GM19463 (cell line): ENCODE data around the gene KRT86.

Experiments used
- ATAC-seq: cut with Tn5 transposase; IDR thresholded peaks from one replicate; pipeline ENCODE4 v1.9.1; 2021; ENCODE audit warnings: mild to moderate bottlenecking, moderate library complexity; ENCODE audit not compliant: unreplicated experiment

Gene KRT86

DNA sequence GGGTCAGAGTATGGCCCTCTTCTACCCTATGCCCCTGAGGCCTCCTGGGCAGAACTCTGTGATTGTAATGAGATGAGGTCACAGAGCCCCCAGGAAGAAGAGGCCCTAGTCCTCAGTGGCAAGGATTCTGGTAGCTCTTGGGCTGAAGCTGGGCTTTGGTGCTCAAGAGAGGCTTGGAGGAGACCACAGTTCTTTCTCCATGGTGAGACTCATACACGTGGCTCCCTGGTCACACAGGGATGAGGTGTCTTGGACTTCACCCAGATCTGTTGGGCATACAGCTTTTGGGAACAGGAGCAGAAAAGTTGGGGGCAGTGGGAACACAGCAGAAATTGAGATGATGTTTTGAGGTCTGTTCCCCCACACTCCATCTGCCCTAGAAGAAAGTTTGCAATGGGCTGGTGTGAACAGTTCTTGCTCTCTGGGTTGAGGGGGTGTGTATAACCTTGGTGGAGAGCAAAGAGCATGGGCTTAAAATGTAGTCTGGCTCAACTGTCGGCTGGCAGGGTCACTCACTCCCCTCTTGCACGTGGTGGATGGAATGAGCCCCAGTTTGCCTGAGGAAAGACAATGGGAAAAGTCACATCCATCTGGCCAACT is at the start of gene KRT86:
Gene KRT86 (plus strand): TSS at position 125 of the 600 bp plus-strand sequence. CDS start 27,272 bp downstream, outside the sequence.
- no peak for ATAC-seq

DNA sequence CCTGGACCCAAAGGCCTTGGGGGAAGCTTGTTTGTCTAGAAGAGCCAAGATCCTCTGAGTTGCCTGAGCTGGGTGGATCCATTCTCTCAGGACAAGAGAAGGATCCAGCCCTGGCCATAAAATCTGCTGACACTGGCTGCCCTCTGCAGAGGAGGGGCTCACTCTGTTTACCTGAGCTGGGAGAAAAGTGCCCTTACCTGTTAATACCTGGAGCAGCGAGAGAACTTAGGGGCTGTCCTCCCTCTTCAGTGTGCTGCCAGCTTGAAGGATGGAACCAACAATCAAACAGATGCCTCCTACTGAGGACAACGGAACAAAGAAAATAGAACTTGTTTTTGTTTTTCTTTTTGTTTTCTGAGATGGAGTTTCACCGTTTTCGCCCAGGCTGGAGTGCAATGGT is 48.7 kb upstream of the KRT86 start:
- ATAC-seq: no peak

DNA sequence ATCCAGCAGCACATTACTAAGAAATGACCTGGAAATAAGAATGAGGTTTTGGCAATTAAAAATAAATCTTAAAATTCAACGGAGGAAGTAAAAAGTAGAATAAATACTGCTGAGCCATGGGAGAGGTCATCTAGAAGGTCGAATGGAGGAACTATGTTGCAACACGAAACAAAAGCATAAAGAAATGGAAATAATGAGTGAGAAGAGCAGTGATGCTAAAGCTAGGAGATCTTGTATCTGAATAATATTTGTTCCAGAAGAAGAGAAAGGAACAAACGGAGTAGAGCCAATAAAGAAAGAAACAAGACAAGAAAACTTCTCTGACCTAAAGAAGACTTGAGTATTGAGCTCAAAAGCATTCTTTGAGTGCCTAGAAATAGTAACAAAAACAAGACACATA is 48.0 kb upstream of the KRT86 start:
- ATAC-seq: no peak

DNA sequence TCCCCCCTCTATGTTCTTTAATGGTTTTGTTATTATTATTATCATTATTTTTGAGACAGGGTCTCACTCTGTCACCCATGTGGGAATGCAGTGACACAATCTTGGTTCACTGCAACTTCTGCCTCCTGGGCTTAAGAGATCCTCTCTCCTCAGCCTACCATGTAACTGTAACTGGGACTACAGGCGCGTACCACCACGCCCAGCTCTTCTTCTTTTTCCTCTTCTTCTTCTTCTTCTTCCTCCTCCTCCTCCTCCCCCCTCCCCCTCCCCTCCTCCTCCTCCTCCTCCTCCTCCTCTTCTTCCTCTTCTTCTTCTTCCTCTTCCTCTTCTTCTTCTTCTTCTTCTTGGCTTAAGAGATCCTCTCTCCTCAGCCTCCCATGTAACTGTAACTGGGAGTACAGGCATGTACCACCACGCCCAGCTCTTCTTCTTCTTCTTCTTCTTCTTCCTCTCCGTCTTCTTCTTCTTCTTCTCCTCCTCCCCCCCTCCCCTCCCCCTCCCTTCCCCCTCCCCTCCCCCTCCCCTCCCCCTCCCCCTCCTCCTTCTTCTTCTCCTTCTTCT is 46.8 kb upstream of the KRT86 start:
- no peak for ATAC-seq

DNA sequence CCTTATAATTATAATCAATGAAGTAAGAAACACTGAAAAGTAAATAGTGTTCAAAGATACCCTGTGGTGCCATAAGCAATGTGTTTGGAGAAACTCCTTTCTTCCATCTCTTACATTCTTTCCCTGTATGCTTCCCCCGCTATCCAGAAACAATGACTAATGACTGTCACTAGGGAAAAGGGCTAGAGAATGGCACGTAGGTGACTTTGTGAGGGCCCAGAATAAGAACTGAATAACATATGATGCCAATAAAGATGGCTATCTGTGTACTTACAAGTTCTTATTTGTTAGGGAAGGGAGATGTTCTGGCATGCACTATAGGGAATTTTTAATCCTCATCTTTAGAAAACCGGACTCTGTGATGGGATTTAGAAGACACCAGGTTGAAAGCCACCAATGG is 46.1 kb upstream of the KRT86 start:
- ATAC-seq: no peak

DNA sequence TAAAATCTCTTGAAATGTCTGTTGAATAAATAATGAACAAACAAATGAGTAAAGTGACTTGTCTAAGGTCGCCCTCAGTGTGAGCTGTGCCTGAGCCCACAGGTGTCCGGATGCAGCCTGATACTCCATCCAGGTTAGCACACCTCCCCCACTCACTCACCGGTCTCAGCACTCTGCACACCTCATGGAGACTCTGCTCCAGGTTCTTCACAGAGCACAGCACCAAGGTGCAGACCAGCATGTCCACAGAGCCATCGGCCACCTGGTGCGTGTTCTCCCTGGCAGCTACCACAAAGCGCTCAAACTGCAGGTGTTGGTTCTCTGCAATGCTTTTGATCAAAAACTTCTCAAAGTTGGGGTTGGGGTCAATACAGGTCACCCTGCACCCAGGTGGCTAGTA is 45.5 kb upstream of the KRT86 start:
- ATAC-seq: no peak

DNA sequence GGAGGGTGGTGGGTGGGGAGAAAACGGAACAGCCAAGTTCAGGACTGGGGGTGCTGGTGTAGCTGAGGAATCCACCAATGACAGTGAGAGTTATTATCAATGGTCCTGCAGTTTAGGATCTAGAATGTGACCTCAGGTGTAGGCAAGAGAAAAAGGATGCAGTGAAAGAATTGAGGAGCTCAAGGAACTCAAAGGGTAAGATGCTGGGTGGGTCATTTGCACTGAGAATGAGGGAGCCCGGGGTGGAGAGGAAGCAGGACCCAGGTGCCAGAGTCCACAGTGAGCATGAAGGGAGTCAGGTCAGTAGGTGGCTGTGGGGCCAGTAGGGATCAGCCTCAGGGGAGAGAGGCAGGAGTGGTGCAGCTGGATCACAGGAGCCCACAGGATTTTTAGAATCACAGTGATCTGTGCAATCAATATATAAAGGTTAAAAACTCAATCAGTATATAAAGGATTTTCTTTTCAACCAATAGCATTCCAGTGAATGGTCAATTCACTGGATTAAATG is 44.6 kb upstream of the KRT86 start:
- ATAC-seq: no peak

DNA sequence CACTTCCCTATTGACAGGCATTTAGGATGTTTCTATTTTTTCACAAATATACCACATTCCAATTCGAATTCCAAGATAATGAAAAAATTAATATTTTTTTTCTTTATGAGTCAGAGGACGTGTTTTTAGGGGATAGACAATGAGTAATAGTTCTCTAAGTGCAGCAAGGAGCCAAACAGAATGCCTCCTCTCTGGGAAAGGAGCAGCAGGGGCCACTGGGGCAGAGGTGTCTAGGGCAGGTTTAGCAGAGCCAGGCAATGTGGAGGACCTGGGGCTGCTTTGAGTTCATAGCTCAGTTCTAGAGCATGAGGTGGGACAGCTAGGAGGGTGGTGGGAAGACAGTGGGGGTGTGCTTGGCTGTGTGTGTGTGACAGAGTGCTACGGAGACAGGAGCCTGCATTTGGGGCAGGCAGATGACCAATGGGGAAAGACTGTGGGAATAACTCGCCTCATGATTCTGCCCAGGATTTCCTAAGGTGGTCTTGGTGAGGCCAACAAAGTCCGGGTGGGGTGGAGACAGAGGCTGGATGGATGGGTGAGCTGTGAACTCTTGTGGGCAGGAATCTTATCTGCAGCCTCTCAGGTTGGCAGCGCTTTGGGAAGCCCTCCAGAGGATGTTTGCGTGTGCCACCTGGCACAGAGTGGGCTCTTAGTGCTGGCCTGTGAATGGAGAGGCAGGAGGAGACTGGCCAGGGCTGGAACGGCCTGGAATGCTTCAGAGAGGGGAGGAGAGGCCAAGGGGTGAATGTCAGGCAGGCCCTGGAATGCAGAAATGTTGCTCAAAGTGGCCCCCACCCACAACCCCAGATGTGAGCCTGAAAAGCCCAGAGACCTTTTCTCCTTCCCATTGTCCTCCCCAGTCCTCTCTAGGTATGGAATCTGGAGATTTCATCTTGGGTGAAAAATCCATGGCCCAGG is 43.8 kb upstream of the KRT86 start:
- no peak for ATAC-seq

DNA sequence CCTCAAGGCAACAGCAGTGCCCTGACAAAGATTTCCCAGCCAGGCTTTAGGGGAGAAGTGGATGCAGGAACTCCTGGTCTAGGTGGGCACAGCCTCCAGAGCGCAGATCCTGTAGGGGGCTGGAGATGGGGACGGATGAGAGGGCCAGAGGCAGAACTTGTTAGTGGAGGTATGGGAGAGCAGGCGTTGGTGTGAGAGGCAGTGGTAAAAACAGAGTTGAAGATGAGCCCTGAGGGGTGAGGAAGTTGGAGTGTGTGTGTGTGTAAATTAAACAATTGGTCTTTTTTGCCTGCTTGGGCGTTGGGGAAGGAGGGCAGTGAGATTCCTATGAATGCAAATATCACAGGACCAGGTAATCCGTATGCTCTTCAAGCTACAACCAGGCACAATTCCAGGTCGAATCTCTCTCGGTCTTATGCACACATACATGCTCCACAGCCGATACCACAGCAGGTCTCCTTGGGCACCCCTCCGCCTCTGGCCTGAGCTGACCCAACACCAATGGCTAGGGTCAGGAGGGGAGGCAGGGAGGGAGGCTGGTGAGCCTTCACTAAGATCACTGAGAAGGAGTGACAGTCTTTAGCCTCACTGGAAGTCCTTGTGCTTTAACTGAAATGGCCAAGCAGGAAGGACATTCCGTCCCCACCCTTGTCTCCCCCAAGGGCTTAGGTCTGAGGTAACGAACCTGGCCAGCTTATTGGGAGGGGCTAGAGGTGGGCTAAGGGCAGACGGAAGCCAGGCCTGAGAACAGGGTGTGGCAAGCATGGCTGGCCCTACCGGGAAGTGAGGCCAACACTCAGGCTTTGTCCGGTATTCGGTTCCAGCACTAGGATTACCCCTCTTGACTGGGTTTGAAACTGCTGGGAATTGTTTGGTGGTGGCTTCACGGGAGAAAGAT is 42.9 kb upstream of the KRT86 start:
- no peak for ATAC-seq

DNA sequence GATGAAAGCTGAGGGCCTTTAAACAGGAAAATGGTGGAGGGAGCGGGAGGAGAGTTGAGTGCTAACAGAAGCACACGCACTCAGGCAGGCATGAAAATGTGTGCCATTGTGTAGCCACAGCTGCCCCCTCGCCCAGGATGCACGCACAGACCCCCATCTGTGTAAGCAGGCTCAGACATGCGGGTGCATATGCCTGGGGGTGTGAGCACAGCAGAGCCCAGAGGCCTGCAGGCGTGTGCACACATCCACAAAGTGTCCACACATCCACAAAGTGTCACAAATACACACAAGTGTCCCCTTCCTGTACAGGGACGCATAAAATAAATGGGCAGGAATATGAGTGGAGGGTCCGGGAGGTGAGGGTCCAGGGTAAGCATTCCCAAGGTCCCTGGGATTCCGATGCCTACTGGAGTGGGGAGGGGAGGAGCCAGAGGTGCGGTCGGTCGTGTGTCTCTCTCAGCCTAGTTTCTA is 42.2 kb upstream of the KRT86 start:
- no peak for ATAC-seq

DNA sequence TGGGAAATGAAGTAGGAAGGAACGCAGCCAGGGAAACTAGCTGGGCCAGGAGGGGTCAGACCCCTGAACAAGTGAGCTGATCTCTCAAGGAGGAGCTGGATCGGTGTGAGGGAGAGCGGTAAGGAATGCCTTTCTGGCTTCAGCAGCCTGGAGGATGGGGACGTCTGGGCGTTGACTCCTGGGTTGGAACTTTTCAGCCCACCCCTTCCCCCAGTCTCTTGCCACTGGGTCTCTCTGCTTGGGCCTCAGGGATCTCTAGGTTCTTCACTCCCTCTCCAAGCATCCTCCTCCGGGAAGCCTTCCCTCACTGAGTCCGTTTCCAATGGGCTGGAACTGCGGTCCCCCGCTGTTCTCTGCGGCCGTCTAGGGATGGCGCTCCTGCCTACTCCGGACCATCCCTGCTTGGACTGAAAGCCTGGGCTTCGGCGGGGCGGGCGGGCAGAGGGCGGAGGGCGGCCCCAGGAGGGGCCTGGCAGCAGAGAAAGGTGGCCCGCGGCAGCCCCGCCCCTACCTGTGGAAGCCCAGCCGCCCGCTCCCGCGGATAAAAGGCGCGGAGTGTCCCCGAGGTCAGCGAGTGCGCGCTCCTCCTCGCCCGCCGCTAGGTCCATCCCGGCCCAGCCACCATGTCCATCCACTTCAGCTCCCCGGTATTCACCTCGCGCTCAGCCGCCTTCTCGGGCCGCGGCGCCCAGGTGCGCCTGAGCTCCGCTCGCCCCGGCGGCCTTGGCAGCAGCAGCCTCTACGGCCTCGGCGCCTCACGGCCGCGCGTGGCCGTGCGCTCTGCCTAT is 41.6 kb upstream of the KRT86 start, which contains the start of gene KRT7:
Gene KRT7 (plus strand): TSS at position 570 of the 788 bp plus-strand sequence. CDS start 54 bp downstream, at position 624.
- ATAC-seq: no peak

DNA sequence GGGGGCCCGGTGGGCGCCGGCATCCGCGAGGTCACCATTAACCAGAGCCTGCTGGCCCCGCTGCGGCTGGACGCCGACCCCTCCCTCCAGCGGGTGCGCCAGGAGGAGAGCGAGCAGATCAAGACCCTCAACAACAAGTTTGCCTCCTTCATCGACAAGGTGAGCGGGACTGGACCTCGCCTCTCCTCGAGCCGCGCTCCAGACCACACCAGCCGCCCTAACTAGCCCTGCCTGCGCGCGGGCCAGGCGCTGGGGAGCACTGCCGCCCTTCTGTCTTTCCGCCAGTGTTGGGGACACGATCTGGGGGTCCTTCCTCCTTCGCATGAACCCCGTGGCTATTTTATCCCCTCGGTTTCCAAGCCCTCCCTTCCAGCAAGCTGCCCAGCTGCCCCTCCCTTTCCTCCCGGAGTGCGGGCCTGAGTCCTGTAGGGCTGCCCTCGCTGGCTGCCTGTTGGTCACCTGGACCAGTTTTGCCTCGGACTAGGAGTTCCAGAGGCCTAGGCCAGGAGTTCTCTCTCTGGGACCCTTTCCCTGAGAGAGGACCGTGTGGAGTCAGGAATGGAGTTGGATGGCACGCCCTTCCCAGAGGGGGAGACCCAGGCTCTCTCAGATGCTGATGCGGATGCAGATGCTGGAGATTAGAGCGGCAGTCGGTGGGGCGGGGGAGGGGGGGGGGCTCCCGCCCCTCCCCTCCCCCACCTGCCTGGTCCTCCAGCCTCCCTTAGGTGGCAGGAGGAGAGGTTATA is 40.8 kb upstream of the KRT86 start:
- no peak for ATAC-seq

DNA sequence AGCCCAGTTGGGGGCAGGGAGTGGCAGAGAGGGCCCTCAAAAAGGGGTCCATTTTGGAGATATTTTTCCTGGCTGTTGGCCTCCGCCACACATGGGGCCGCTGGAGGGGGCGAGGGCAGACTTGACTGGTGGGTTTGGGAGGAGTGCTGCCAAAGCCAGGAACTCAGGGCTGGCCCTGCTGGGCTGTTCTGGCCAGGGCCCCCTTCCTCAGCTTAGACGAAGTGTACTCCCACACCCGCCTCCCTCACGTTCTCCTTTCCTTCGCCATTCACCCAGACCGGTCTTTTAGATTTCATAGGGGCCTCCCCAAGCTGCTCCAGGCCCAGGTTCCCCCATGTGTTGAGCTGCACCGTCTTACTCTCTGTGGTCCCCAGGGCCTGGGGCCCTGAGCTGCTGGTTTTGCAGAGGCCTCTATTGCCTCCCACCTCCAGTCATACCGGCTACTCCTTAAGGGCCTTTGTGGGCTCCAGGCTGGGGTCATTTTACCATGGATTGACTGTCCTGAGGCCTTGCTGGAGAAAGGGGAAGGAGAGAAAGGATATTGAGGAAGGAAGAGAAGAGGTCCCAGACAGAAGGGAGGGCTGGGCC is 40.1 kb upstream of the KRT86 start:
- no peak for ATAC-seq

DNA sequence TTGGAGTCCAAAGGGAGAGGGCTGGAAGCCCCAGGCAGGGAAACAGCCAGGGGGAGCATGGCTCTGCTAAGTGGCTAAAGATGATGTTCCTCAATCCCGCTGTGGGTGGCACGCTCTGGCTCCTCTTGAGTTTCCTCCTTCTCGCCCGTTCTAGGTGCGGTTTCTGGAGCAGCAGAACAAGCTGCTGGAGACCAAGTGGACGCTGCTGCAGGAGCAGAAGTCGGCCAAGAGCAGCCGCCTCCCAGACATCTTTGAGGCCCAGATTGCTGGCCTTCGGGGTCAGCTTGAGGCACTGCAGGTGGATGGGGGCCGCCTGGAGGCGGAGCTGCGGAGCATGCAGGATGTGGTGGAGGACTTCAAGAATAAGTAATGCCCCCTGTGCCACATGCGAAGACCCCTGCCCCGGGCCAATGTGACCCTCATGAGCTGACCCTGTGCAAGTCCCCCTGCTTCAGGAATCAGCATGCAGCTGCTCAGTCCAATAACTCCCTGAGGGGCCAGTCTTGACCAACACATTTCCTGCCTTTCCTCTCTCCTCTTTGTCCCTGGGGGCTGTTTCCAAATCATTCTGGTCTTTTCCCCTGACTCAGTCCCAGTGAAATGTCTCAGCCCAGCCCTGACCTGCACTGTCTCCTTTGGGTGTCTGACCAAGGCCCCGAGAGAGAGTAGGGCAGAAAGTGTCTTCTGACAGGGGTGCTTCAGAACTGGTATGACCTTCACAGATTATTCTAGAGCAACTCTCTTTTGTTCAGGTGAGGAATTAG is 39.3 kb upstream of the KRT86 start:
- no peak for ATAC-seq

DNA sequence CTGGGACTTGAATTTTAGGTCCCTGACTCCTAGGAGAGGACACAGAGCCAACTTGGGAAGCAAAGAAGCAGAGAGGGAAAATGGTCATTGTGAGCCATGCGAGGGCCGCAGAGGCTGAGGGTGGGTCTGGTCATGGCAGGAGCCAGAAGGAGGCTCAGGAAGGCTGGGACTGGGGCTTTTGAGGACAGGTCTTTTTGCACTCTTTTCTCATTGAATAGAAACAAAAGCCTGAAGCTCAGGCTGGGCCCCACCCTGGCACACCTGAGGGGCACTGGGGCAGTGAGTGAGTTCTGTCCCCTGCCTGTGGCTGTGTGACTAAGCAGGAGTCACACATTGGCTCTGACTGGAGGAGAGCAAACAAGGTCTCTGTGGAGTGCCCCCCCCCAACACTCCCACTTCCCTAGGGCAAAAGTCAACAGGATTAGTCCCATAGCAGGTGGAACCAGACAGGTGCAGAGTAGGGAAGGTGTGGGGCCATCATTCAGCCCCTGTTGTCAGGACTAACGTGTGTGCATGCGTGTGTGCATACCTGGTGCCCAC is 38.6 kb upstream of the KRT86 start:
- no peak for ATAC-seq

DNA sequence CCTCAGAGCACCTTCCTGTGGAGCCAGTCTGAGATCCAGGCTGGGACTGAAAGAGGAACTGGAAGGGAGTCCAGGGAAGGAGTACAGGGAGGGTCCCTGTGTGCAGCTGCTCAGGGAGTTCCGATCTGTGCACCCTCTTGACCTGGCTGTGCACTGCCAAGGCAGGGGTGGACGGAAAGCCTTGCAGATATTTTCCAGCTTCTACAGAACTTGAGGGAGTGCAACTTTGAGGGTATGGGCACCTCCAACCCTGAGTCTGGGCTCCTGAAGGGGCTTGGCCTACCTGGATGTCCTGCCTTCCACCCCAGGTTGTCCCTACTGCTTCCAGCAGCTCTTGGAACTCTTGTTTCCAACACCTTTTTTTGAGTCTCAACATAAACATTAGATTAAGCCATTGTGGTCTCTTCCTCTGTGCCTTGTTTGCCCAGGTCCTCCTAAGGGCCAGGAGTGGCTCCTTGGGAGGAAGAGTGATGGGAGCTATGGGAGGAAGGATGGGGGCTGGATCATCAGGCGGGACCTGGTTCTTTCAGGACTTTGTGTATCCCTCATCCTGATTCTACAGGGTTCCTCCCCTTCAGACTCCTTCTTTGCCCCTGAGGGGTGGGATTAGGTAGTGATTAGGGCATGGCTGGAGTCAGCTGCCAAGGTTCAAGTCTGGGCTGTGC is 37.9 kb upstream of the KRT86 start:
- no peak for ATAC-seq

DNA sequence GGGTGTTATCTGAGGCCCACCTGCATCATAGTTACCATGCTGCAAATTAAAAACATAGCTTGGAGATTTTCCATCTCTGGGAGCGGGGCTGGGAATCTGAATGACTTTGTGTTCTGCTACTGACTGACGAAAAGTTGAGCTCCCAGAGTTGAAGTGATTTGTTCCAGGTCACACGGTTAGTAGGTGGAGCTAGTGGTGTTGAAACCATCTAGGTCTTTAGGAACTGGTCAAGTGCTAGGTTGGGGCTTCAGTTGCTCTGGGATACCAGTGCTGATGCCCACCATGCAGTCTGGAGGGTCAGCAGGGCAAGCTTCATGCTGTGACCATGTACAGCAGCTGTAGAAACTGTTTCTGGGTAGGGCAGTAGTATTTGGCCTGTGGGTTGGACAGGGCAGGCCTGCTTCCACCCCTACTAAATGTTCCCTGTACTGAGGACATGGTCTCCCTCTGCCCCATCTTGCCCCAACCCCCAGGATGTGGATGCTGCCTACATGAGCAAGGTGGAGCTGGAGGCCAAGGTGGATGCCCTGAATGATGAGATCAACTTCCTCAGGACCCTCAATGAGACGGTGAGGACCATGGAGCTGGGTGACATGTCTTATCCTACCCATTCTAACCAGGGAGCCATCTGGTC is 36.1 kb upstream of the KRT86 start:
- ATAC-seq: no peak
